ENCODE results near the gene PALLD. TPM values are rescaled to one million over a fixed set of nuclear protein-coding genes. Genes with fewer than 3 reads are reported as not detected.

The PALLD gene
- polyA plus RNA-seq, 1 donor (not counting 4 experiments of a cell fraction or from before 2014, with no cell fraction given), result 136 TPM

DNA sequence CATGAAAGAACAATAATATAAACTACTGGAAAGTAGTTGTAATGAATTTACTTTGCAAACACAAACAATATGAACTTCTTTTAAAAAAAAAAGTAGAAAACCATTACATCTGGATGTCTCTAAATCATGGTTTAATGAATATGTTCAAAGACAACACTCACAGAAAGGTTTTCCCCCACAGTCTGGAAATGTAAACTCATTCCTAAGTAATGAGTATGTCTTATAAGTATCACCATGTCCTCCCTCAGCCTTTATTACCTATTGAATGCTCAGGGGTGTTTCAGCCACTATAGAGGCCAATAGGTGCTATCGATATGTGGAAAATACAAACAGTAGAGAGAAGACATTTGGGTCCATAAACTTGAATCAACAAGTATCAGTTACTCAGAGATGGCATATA, 186.7 kb downstream of the PALLD start:
- Histone ChIP-seq H3K4me2 (ENCODE audit: control insufficient read depth, extremely low read depth, insufficient read depth, low read depth, low read length) (no peak overlapping the region), H2AFZ (ENCODE audit: control insufficient read depth, low read length) (no peak overlapping the region), H3K4me3 (ENCODE audit: control insufficient read depth in 2 of 3, extremely low read depth in 1 of 3, insufficient read depth in 2 of 3, low read depth in 1 of 3, low read length in 3 of 3) (no peak overlapping the region), H3K9me1 (ENCODE audit: control insufficient read depth, extremely low read depth, insufficient read depth, low read length) (no peaks in the 10 kb centered on the region), H3K79me2 (ENCODE audit: control insufficient read depth, insufficient read depth, low read length) (no peaks in the 10 kb centered on the region), H3K4me1 (ENCODE audit: control insufficient read depth, extremely low read depth, insufficient read depth, low read length) (peaks cover 7% of the 10 kb centered on the region), H3K36me3 (ENCODE audit: control insufficient read depth in 2 of 2, extremely low read depth in 1 of 2, insufficient read depth in 2 of 2, low read length in 2 of 2) (no peaks in the 10 kb centered on the region), H3K9me3 (ENCODE audit: control insufficient read depth, low read depth, low read length) (no peaks in the 10 kb centered on the region), H3K9ac (ENCODE audit: control insufficient read depth, extremely low read depth, insufficient read depth, low read length) (no peak overlapping the region), H3K27ac (ENCODE audit: control insufficient read depth, insufficient read depth, low read length) (no peak overlapping the region), H4K20me1 (ENCODE audit: control insufficient read depth, extremely low read depth, insufficient read depth, low read length) (no peaks in the 10 kb centered on the region), H3K27me3 (ENCODE audit: control insufficient read depth, extremely low read depth, insufficient read depth, low read length) (no peaks in the 10 kb centered on the region)
- DNase-seq (ENCODE audit: low read depth, low spot score) (no peak), FAIRE-seq (no peak)
- dilution Hi-C loops (cut with MboI; ENCODE audit: extremely low pct_ligation_motif_present, low sequenced_read_pairs), result no loop called here
- TF ChIP-seq EZH2 (IDR thresholded peaks at IDR 0.05; ENCODE audit: low read length) (no peak), CTCF (optimal IDR thresholded peaks at IDR 0.05 in 1 of 3, IDR thresholded peaks at IDR 0.05 in 1 of 3, conservative IDR thresholded peaks at IDR 0.05 in 1 of 3; ENCODE audit: extremely low read depth in 1 of 3, insufficient read depth in 2 of 3, low read length in 3 of 3) (no peak)

- Histone ChIP-seq H3K4me1 (ENCODE audit: control insufficient read depth, extremely low read depth, insufficient read depth, low read length) (peaks cover 7% of the 10 kb centered on the region), H3K4me2 (ENCODE audit: control insufficient read depth, extremely low read depth, insufficient read depth, low read depth, low read length) (no peak overlapping the region), H3K4me3 (ENCODE audit: control insufficient read depth in 2 of 3, extremely low read depth in 1 of 3, insufficient read depth in 2 of 3, low read depth in 1 of 3, low read length in 3 of 3) (no peak overlapping the region), H3K36me3 (ENCODE audit: control insufficient read depth in 2 of 2, extremely low read depth in 1 of 2, insufficient read depth in 2 of 2, low read length in 2 of 2) (no peaks in the 10 kb centered on the region), H3K27ac (ENCODE audit: control insufficient read depth, insufficient read depth, low read length) (no peak overlapping the region), H3K79me2 (ENCODE audit: control insufficient read depth, insufficient read depth, low read length) (no peaks in the 10 kb centered on the region), H3K9me3 (ENCODE audit: control insufficient read depth, low read depth, low read length) (no peaks in the 10 kb centered on the region), H3K9me1 (ENCODE audit: control insufficient read depth, extremely low read depth, insufficient read depth, low read length) (no peaks in the 10 kb centered on the region), H4K20me1 (ENCODE audit: control insufficient read depth, extremely low read depth, insufficient read depth, low read length) (no peaks in the 10 kb centered on the region), H3K27me3 (ENCODE audit: control insufficient read depth, extremely low read depth, insufficient read depth, low read length) (no peaks in the 10 kb centered on the region), H2AFZ (ENCODE audit: control insufficient read depth, low read length) (no peak overlapping the region), H3K9ac (ENCODE audit: control insufficient read depth, extremely low read depth, insufficient read depth, low read length) (no peak overlapping the region)
- FAIRE-seq (no peak), DNase-seq (ENCODE audit: low read depth, low spot score) (no peak)
- dilution Hi-C loops (cut with MboI; ENCODE audit: extremely low pct_ligation_motif_present, low sequenced_read_pairs), result no loop called here
- TF ChIP-seq CTCF (optimal IDR thresholded peaks at IDR 0.05 in 1 of 3, IDR thresholded peaks at IDR 0.05 in 1 of 3, conservative IDR thresholded peaks at IDR 0.05 in 1 of 3; ENCODE audit: extremely low read depth in 1 of 3, insufficient read depth in 2 of 3, low read length in 3 of 3) (no peak), EZH2 (IDR thresholded peaks at IDR 0.05; ENCODE audit: low read length) (no peak)
These were observed 188.4 kb downstream of the PALLD start for GRCh38 chr4:168685136-168685809.

All from keratinocyte (primary cell).